A549 treated with ZK216348 at 1 μM for 4 hours (cell line): ENCODE results near the gene AGPAT3. TPM values are rescaled to one million over a fixed set of nuclear protein-coding genes. Genes with fewer than 3 reads are reported as not detected.

Experiments
- total RNA-seq: library from RNA; stranded (reverse); fragments of 200-300 nt; extraction: Qiagen RNA extraction; gene quantifications from 5 replicates; pipeline ENCODE4 v1.2.3, GENCODE V29; 2022; ENCODE audit warnings: low read depth

Gene AGPAT3
- 13.8 to 25.8 TPM (median 24.2 TPM) in 5 replicates for total RNA-seq

GRCh38 chr21:43864962-43865539, at the start of gene AGPAT3:
Gene AGPAT3, plus strand, starts transcription at chr21:43865223. Its CDS starts 94,459 bp downstream, at chr21:43959682.

GRCh38 chr21:44011579-44012473, 146.8 kb downstream of the AGPAT3 start, which contains the start of gene TRAPPC10:
Gene TRAPPC10, plus strand, starts transcription at chr21:44012309. Its CDS starts 185 bp downstream, at chr21:44012494.

Other genes starting within 250 kb of the AGPAT3 start
- gene HSF2BP, start 205.7 kb upstream of the AGPAT3 start, total RNA-seq: 1.5 to 2.5 TPM (median 2.1 TPM) in 5 replicates
- 31.7 to 40.1 TPM (median 36.1 TPM) in 5 replicates for gene RRP1B, start 205.7 kb upstream of the AGPAT3 start, total RNA-seq
- gene PDXK, start 146.1 kb upstream of the AGPAT3 start, total RNA-seq: 214 to 343 TPM (median 296 TPM) in 5 replicates
- gene CSTB, start 88.9 kb upstream of the AGPAT3 start, total RNA-seq: 90.1 to 97.8 TPM (median 95.7 TPM) in 5 replicates
- gene RRP1, start 75.6 kb upstream of the AGPAT3 start, total RNA-seq: 31.4 to 38.7 TPM (median 33.6 TPM) in 5 replicates
- gene TRAPPC10, start 147.1 kb downstream of the AGPAT3 start, total RNA-seq: 16.1 to 20.6 TPM (median 18.2 TPM) in 5 replicates
- gene PWP2, start 242.2 kb downstream of the AGPAT3 start, total RNA-seq: 1.2 to 3.7 TPM (median 2.2 TPM) in 5 replicates